ENCODE measurements around the gene KRTAP9-1. TPM values are rescaled to one million over a fixed set of nuclear protein-coding genes. Genes with fewer than 3 reads are reported as not detected.
"Not testable (repeated sequence)": the region's sequence is repeated elsewhere in the genome, so short reads cannot be mapped to it uniquely, and the experiment has no call there.

Gene KRTAP9-1
- total and polyA plus RNA-seq, 2 donors (not counting 3 experiments of a cell fraction or from before 2014, with no cell fraction given), result not detected

GRCh38 chr17:41153856-41154255 lies 35.8 kb upstream of the KRTAP9-1 start:
- no peaks in the 10 kb centered on the region for H3K79me2 ChIP-seq (ENCODE audit: control insufficient read depth, insufficient read depth, low read length)
- DNase-seq (ENCODE audit: low read depth, low spot score) (no peak), FAIRE-seq (no peak)
- H2AFZ ChIP-seq (ENCODE audit: low read depth, low read length), result no peak overlapping the region
- no peaks in the 10 kb centered on the region for H3K27me3 ChIP-seq (ENCODE audit: control insufficient read depth in 2 of 2, insufficient read depth in 2 of 2, low read length in 2 of 2)
- H3K9me1 ChIP-seq (replicated peaks; ENCODE audit: control insufficient read depth, extremely low read depth, insufficient read depth, low read length), result no peaks in the 10 kb centered on the region
- POLR2A ChIA-PET, result no interaction called here
- no peak overlapping the region for H3K9ac ChIP-seq (replicated peaks; ENCODE audit: extremely low read depth, insufficient read depth, low read length)
- no peak for TF ChIP-seq JUN (IDR thresholded peaks at IDR 0.05; ENCODE audit: borderline replicate concordance, insufficient read depth, insufficient read length, low read depth)
- no peak for TF ChIP-seq EZH2 (IDR thresholded peaks at IDR 0.05; ENCODE audit: borderline replicate concordance, low read depth, low read length, severe bottlenecking)
- TF ChIP-seq FOS (IDR thresholded peaks at IDR 0.05; ENCODE audit: borderline replicate concordance, insufficient read depth, low read length), result no peak
- TF ChIP-seq MAX (IDR thresholded peaks at IDR 0.05; ENCODE audit: insufficient read depth, insufficient read length), result no peak
- no peak for TF ChIP-seq MYC (IDR thresholded peaks at IDR 0.05; ENCODE audit: low read depth, low read length)
- no peak for TF ChIP-seq GATA2 (IDR thresholded peaks at IDR 0.05; ENCODE audit: insufficient read depth, insufficient read length, low read depth, low read length)
- TF ChIP-seq POLR2A (IDR thresholded peaks at IDR 0.05; ENCODE audit: low read depth, low read length), result no peak
- no peak for TF ChIP-seq POLR2AphosphoS5 (IDR thresholded peaks at IDR 0.05; ENCODE audit: insufficient read depth, low read depth, low read length)
- TF ChIP-seq CTCF (IDR thresholded peaks at IDR 0.05; ENCODE audit: extremely low read depth in 1 of 2, insufficient read depth in 1 of 2, low read depth in 1 of 2, low read length in 2 of 2), result no peak
- H4K20me1 ChIP-seq (replicated peaks; ENCODE audit: control insufficient read depth, extremely low read depth, insufficient read depth, low read length), result no peaks in the 10 kb centered on the region
- dilution Hi-C loops (cut with MboI; ENCODE audit: extremely low pct_ligation_motif_present, low sequenced_read_pairs) (no loop called here), intact Hi-C loops (cut with micrococcal nuclease) (no loop called here)
- no peaks in the 10 kb centered on the region for H3K36me3 ChIP-seq (ENCODE audit: control insufficient read depth in 2 of 2, extremely low read depth in 1 of 2, insufficient read depth in 2 of 2, low read length in 2 of 2)
- H3K9me3 ChIP-seq (replicated peaks; ENCODE audit: control insufficient read depth, insufficient read depth, low read length), result no peaks in the 10 kb centered on the region
- no peaks in the 10 kb centered on the region for H3K4me1 ChIP-seq (ENCODE audit: control insufficient read depth, extremely low read depth, insufficient read depth, low read length)
- CTCF ChIA-PET, result no interaction called here
- H3K4me2 ChIP-seq (ENCODE audit: insufficient read depth, low read length), result no peak overlapping the region
- H3K27ac ChIP-seq (ENCODE audit: insufficient read depth, low read depth, low read length), result no peak overlapping the region
- no peak overlapping the region for H3K4me3 ChIP-seq (replicated peaks in 1 of 3; ENCODE audit: insufficient read depth in 1 of 3, low read depth in 1 of 3, low read length in 3 of 3)
- BruUV-seq (replicated peaks), result no TSS peak

- H3K9me1 ChIP-seq (replicated peaks; ENCODE audit: control insufficient read depth, extremely low read depth, insufficient read depth, low read length); H2AFZ ChIP-seq (ENCODE audit: low read depth, low read length); H3K9me3 ChIP-seq (replicated peaks; ENCODE audit: control insufficient read depth, insufficient read depth, low read length); BruUV-seq (replicated peaks); intact Hi-C loops (cut with micrococcal nuclease); H3K4me1 ChIP-seq (ENCODE audit: control insufficient read depth, extremely low read depth, insufficient read depth, low read length); H3K36me3 ChIP-seq (ENCODE audit: control insufficient read depth in 2 of 2, extremely low read depth in 1 of 2, insufficient read depth in 2 of 2, low read length in 2 of 2); H3K4me3 ChIP-seq (replicated peaks in 1 of 3; ENCODE audit: insufficient read depth in 1 of 3, low read depth in 1 of 3, low read length in 3 of 3); FAIRE-seq; DNase-seq (ENCODE audit: low read depth, low spot score); POLR2A ChIA-PET; H3K27ac ChIP-seq (ENCODE audit: insufficient read depth, low read depth, low read length); H3K27me3 ChIP-seq (ENCODE audit: control insufficient read depth in 2 of 2, insufficient read depth in 2 of 2, low read length in 2 of 2); dilution Hi-C loops (cut with MboI; ENCODE audit: extremely low pct_ligation_motif_present, low sequenced_read_pairs); H3K4me2 ChIP-seq (ENCODE audit: insufficient read depth, low read length); H4K20me1 ChIP-seq (replicated peaks; ENCODE audit: control insufficient read depth, extremely low read depth, insufficient read depth, low read length); H3K79me2 ChIP-seq (ENCODE audit: control insufficient read depth, insufficient read depth, low read length); H3K9ac ChIP-seq (replicated peaks; ENCODE audit: extremely low read depth, insufficient read depth, low read length): not testable (repeated sequence)
- CTCF ChIA-PET, result interaction anchor here (1.4 kb wide), 1 partner anchor 14 kb away, joined by 3 read pairs; no protein-coding TSS in a partner anchor
Observed at GRCh38 chr17:41160190-41160589, 29.5 kb upstream of the KRTAP9-1 start.

All from endothelial cell of umbilical vein (primary cell).